HepG2 (cell line): ENCODE measurements around the gene CUTC. TPM values are rescaled to one million over a fixed set of nuclear protein-coding genes. Genes with fewer than 3 reads are reported as not detected.
A peak's percentile ranks its signal among the peaks of the same experiment; 100 is the strongest.

Source experiments
- CREB1 ChIP-seq, 2 experiments: fragments of 450-650 bp in 1 of 2; IDR thresholded peaks; 2 replicates each; pipeline ENCODE4 v1.6.1; 2016 to 2017; ENCODE audit warnings: control low read depth in 1 of 2, mild to moderate bottlenecking in 1 of 2, missing compliant biosample characterization in 1 of 2, missing genetic modification characterization in 1 of 2
- KLF13 ChIP-seq: sonication (generic); formaldehyde crosslinking; IDR thresholded peaks from 2 replicates; pipeline ENCODE4 v1.4.0; 2020; ENCODE audit warnings: mild to moderate bottlenecking, missing genetic modification reagents
- NR2C2 ChIP-seq: sonication (generic); formaldehyde crosslinking; IDR thresholded peaks from 2 replicates; pipeline ENCODE4 v1.4.0; 2020; ENCODE audit warnings: missing genetic modification reagents, mild to moderate bottlenecking, moderate library complexity, borderline replicate concordance
- RBM22 ChIP-seq: fragments of 200-400 bp; formaldehyde crosslinking; optimal IDR thresholded peaks from 2 replicates; pipeline ENCODE3; 2017; ENCODE audit warnings: mild to moderate bottlenecking, low read length, moderate library complexity
- SNAPC2 ChIP-seq: sonication (generic); formaldehyde crosslinking; IDR thresholded peaks from 2 replicates; pipeline ENCODE4 v1.8.1; 2022; ENCODE audit warnings: mild to moderate bottlenecking, missing genetic modification reagents
- TCF7L2 ChIP-seq: IDR thresholded peaks from 2 replicates; pipeline ENCODE4 v1.6.1; 2011; ENCODE audit warnings: mild to moderate bottlenecking, low read depth, low read length, moderate library complexity
- ZC3H13 ChIP-seq: sonication (generic); formaldehyde crosslinking; IDR thresholded peaks from 2 replicates; pipeline ENCODE4 v1.8.1; 2023; ENCODE audit warnings: mild to moderate bottlenecking, missing genetic modification reagents, moderate library complexity
- ZNF136 ChIP-seq: sonication (generic); formaldehyde crosslinking; IDR thresholded peaks from 2 replicates; pipeline ENCODE4 v1.8.1; 2022; ENCODE audit warnings: low read depth, mild to moderate bottlenecking, moderate library complexity, missing genetic modification reagents
- ZNF567 ChIP-seq: sonication (generic); formaldehyde crosslinking; IDR thresholded peaks from 2 replicates; pipeline ENCODE4 v1.8.1; 2023; ENCODE audit warnings: mild to moderate bottlenecking, missing genetic modification reagents, borderline replicate concordance
- ZNF672 ChIP-seq: sonication (generic); formaldehyde crosslinking; IDR thresholded peaks from 2 replicates; pipeline ENCODE4 v1.8.1; 2022; ENCODE audit warnings: missing genetic modification reagents
- polyA plus RNA-seq, 8 experiments: library from polyadenylated mRNA; depleted of rRNA in 3 of 8; stranded (reverse) in 7 of 8; unstranded in 1 of 8; fragments of >200 nt; fragmentation: Illumina TruSeq in 4 of 8; extraction: Trizol in 4 of 8; gene quantifications; 2 replicates each; pipeline versions ENCODE4 v1.2.1 to v1.2.3, GENCODE V29; 2011 to 2016; ENCODE audit warnings: low read depth in 4 of 8, missing spikeins in 1 of 8, mixed read lengths in 1 of 8; ENCODE audit not compliant: insufficient read depth in 1 of 8
- total RNA-seq, 5 experiments: library from RNA; depleted of rRNA; stranded (reverse); fragments of >200 nt; fragmentation: Illumina TruSeq; extraction: Trizol; gene quantifications; 2 replicates each; pipeline ENCODE4 v1.2.3, GENCODE V29; 2016; ENCODE audit warnings: low read depth in 1 of 5
- TF ChIP-seq, protein P1 (sequence below): IDR thresholded peaks from 2 replicates; pipeline ENCODE4 v1.6.1; 2016; ENCODE audit warnings: mild to moderate bottlenecking
- TF ChIP-seq, protein P2 (sequence below): sonication (generic); formaldehyde crosslinking; IDR thresholded peaks from 2 replicates; pipeline ENCODE4 v1.5.1; 2020; ENCODE audit warnings: mild to moderate bottlenecking, missing genetic modification reagents, moderate library complexity
- TF ChIP-seq, protein P3 (sequence below): sonication (generic); formaldehyde crosslinking; IDR thresholded peaks from 2 replicates; pipeline ENCODE4 v1.4.0; 2020; ENCODE audit warnings: missing genetic modification reagents, mild to moderate bottlenecking, borderline replicate concordance
- TF ChIP-seq, protein P4 (sequence below): sonication (generic); formaldehyde crosslinking; IDR thresholded peaks from 2 replicates; pipeline ENCODE4 v1.5.0; 2020; ENCODE audit warnings: missing genetic modification reagents
- TF ChIP-seq, protein P5 (sequence below): sonication (generic); formaldehyde crosslinking; IDR thresholded peaks from 2 replicates; pipeline ENCODE4 v1.4.0; 2020; ENCODE audit warnings: low read depth, mild to moderate bottlenecking, missing genetic modification reagents
- TF ChIP-seq, protein P6 (sequence below): sonication (generic); formaldehyde crosslinking; IDR thresholded peaks from 2 replicates; pipeline ENCODE4 v1.4.0; 2020; ENCODE audit warnings: missing genetic modification reagents; ENCODE audit errors: not compliant biosample characterization

The CUTC gene
- total and polyA plus RNA-seq, 2 of the 13 experiments (the other 11 are each of a cell fraction or from before 2014, with no cell fraction given), result 22.3 to 25.8 TPM

DNA sequence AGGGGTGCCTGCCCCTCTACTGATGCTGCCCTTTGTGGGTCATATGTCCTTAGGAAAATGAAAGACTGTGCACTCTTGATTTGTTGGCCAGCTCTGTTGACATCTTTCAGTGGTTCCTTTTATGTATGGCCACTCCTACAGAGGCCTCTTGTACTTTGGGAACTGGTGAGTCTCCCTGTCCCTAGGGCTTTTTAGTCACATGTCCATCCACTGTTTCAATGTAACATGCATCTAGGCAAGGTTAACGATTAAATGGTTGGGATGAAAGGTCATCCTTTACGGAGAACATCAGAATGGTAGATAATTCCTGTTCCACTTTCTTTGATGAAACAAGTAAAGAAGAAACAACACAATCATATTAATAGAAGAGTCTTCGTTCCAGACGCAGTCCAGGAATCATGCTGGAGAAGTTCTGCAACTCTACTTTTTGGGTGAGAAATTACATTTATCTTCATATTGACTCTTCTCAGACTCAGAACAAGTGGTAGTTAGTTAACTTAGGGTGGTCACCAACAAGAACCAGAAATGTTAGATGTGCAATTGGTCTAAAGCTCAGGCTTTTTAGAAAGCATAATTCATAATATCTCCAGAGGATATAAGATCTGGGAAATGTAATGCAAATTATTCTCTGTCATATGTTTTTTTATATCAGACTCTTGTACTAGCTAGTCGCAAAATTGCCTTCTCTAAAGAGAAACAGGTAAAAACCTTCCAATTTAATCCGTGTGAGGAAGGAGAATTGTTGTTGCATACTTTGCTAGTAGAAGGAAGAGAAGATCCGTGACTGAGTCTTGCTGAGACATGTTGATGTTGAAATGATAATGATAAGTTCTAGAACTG lies 50.6 kb downstream of the CUTC start, which contains the start of gene ABCC2 (continued):
- TF ChIP-seq, protein P1, sequence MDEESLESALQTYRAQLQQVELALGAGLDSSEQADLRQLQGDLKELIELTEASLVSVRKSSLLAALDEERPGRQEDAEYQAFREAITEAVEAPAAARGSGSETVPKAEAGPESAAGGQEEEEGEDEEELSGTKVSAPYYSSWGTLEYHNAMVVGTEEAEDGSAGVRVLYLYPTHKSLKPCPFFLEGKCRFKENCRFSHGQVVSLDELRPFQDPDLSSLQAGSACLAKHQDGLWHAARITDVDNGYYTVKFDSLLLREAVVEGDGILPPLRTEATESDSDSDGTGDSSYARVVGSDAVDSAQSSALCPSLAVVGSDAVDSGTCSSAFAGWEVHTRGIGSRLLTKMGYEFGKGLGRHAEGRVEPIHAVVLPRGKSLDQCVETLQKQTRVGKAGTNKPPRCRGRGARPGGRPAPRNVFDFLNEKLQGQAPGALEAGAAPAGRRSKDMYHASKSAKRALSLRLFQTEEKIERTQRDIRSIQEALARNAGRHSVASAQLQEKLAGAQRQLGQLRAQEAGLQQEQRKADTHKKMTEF (CRISPR knock-in tag), result peak; percentile 76
- TF ChIP-seq, protein P2, sequence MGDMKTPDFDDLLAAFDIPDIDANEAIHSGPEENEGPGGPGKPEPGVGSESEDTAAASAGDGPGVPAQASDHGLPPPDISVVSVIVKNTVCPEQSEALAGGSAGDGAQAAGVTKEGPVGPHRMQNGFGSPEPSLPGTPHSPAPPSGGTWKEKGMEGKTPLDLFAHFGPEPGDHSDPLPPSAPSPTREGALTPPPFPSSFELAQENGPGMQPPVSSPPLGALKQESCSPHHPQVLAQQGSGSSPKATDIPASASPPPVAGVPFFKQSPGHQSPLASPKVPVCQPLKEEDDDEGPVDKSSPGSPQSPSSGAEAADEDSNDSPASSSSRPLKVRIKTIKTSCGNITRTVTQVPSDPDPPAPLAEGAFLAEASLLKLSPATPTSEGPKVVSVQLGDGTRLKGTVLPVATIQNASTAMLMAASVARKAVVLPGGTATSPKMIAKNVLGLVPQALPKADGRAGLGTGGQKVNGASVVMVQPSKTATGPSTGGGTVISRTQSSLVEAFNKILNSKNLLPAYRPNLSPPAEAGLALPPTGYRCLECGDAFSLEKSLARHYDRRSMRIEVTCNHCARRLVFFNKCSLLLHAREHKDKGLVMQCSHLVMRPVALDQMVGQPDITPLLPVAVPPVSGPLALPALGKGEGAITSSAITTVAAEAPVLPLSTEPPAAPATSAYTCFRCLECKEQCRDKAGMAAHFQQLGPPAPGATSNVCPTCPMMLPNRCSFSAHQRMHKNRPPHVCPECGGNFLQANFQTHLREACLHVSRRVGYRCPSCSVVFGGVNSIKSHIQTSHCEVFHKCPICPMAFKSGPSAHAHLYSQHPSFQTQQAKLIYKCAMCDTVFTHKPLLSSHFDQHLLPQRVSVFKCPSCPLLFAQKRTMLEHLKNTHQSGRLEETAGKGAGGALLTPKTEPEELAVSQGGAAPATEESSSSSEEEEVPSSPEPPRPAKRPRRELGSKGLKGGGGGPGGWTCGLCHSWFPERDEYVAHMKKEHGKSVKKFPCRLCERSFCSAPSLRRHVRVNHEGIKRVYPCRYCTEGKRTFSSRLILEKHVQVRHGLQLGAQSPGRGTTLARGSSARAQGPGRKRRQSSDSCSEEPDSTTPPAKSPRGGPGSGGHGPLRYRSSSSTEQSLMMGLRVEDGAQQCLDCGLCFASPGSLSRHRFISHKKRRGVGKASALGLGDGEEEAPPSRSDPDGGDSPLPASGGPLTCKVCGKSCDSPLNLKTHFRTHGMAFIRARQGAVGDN (CRISPR knock-in tag), result no peak
- TF ChIP-seq ZNF567, result no peak
- no peak for TF ChIP-seq ZC3H13 (CRISPR knock-in tag)
- no peak for TF ChIP-seq ZNF672 (CRISPR knock-in tag)
- TF ChIP-seq KLF13 (CRISPR knock-in tag), result no peak
- peak; percentile 38; the same call in 1 of the 2 replicates for TF ChIP-seq ZNF136 (CRISPR knock-in tag)
- TF ChIP-seq NR2C2, result peak; percentile 64; the same call in 1 of the 2 replicates
- TF ChIP-seq, protein P3, sequence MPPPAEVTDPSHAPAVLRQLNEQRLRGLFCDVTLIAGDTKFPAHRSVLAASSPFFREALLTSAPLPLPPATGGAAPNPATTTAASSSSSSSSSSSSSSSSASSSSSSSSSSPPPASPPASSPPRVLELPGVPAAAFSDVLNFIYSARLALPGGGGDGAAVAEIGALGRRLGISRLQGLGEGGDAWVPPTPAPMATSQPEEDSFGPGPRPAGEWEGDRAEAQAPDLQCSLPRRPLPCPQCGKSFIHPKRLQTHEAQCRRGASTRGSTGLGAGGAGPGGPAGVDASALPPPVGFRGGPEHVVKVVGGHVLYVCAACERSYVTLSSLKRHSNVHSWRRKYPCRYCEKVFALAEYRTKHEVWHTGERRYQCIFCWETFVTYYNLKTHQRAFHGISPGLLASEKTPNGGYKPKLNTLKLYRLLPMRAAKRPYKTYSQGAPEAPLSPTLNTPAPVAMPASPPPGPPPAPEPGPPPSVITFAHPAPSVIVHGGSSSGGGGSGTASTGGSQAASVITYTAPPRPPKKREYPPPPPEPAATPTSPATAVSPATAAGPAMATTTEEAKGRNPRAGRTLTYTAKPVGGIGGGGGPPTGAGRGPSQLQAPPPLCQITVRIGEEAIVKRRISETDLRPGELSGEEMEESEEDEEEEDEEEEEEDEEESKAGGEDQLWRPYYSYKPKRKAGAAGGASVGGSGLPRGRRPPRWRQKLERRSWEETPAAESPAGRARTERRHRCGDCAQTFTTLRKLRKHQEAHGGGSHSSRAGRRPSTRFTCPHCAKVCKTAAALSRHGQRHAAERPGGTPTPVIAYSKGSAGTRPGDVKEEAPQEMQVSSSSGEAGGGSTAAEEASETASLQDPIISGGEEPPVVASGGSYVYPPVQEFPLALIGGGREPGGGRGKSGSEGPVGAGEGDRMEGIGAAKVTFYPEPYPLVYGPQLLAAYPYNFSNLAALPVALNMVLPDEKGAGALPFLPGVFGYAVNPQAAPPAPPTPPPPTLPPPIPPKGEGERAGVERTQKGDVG, result no peak
- TF ChIP-seq SNAPC2 (CRISPR knock-in tag), result no peak
- TF ChIP-seq, protein P4, sequence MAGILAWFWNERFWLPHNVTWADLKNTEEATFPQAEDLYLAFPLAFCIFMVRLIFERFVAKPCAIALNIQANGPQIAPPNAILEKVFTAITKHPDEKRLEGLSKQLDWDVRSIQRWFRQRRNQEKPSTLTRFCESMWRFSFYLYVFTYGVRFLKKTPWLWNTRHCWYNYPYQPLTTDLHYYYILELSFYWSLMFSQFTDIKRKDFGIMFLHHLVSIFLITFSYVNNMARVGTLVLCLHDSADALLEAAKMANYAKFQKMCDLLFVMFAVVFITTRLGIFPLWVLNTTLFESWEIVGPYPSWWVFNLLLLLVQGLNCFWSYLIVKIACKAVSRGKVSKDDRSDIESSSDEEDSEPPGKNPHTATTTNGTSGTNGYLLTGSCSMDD, result no peak
- TF ChIP-seq, protein P5, sequence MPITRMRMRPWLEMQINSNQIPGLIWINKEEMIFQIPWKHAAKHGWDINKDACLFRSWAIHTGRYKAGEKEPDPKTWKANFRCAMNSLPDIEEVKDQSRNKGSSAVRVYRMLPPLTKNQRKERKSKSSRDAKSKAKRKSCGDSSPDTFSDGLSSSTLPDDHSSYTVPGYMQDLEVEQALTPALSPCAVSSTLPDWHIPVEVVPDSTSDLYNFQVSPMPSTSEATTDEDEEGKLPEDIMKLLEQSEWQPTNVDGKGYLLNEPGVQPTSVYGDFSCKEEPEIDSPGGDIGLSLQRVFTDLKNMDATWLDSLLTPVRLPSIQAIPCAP (CRISPR knock-in tag), result no peak
- TF ChIP-seq, protein P6, sequence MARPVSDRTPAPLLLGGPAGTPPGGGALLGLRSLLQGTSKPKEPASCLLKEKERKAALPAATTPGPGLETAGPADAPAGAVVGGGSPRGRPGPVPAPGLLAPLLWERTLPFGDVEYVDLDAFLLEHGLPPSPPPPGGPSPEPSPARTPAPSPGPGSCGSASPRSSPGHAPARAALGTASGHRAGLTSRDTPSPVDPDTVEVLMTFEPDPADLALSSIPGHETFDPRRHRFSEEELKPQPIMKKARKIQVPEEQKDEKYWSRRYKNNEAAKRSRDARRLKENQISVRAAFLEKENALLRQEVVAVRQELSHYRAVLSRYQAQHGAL (CRISPR knock-in tag), result no peak
- TF ChIP-seq RBM22, result no peak
- no peak for TF ChIP-seq CREB1 (IDR thresholded peaks at IDR 0.05)
- TF ChIP-seq CREB1 (CRISPR knock-in tag; IDR thresholded peaks at IDR 0.05), result peak; percentile 78
- no peak for TF ChIP-seq TCF7L2
